Measurements from ENCODE around the gene RGMA. TPM values are rescaled to one million over a fixed set of nuclear protein-coding genes. Genes with fewer than 3 reads are reported as not detected.

Gene RGMA
- total and polyA plus RNA-seq, 12 donors: 0.28 to 9.0 (median 3.3) TPM

- TF ChIP-seq, protein P1, sequence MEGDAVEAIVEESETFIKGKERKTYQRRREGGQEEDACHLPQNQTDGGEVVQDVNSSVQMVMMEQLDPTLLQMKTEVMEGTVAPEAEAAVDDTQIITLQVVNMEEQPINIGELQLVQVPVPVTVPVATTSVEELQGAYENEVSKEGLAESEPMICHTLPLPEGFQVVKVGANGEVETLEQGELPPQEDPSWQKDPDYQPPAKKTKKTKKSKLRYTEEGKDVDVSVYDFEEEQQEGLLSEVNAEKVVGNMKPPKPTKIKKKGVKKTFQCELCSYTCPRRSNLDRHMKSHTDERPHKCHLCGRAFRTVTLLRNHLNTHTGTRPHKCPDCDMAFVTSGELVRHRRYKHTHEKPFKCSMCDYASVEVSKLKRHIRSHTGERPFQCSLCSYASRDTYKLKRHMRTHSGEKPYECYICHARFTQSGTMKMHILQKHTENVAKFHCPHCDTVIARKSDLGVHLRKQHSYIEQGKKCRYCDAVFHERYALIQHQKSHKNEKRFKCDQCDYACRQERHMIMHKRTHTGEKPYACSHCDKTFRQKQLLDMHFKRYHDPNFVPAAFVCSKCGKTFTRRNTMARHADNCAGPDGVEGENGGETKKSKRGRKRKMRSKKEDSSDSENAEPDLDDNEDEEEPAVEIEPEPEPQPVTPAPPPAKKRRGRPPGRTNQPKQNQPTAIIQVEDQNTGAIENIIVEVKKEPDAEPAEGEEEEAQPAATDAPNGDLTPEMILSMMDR (IDR thresholded peaks at IDR 0.05): peak; percentile 60 to 88 (median 74)
- TF ChIP-seq POLR2A (IDR thresholded peaks at IDR 0.05): no peak
- intact Hi-C loops (cut with DNase I): no loop called here
Measured at GRCh38 chr15:93087825-93088199, 1.2 kb downstream of the RGMA start.

DNA sequence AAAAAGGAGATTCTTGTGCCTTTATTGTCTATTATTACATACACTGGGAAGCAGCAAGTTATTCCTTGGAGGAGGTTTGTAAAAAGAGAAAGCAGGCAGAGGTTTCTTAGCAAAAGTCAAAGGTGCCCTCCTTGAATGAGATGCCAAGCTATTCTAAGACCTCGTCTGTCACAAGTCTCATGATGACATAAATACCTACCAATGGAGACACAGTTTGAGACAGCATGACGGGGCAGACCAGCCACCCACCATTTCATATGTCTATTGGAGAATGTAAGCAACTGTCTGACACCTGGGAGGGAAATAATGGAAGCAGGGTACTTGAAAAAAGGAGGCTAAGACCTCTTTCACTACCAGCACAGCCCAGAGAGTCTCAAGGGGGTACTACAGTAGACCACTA is 2.2 kb downstream of the RGMA start:
- Histone ChIP-seq H3K4me1 (replicated peaks in 1 of 2) (peaks cover 4 to 8% of the 10 kb centered on the region in 2 donors), H3K27ac (no peak overlapping the region)
- intact Hi-C loops (cut with DNase I): no loop called here

More at GRCh38 chr15:93087825-93088199, 1.2 kb downstream of the RGMA start:
- peak; percentile 29 to 83 (median 60) for DNase-seq
- Histone ChIP-seq H3K36me3 (replicated peaks in 1 of 2) (no peaks in the 10 kb centered on the region), H3K4me1 (replicated peaks in 1 of 2) (peaks cover 4 to 8% of the 10 kb centered on the region in 2 donors), H3K9me3 (replicated peaks in 1 of 3) (no peaks in the 10 kb centered on the region), H3K27ac (peak overlapping the region in 1 of 5 donors; percentile 15), H3K27me3 (peaks cover 43% of the 10 kb centered on the region), H3K4me3 (peak overlapping the region in 2 of 4 donors; percentile 4 to 45)
- WGBS, 4 donors: 1 to 2% (median 1%) methylated on average over 9 to 14 of the region's 14 CpGs

DNA sequence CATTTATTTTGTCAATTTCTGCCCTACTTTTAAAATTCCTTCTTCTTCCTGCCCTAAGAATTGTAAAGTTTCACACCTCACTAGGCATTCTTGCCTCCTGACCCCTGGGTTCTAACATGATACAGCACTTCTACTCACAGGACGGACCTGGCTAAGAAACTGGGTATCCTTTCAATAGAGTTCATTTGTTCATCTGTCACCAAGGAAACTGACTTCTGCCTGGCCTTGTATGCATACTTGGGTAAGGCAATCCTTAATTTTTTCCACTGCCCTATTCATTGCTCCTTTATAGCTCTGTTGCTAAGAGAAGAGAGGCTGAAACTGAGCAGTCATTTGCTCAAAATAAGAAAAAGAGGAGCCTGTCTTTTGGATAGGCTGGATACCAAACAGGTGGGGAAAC is 3.3 kb downstream of the RGMA start:
- H3K9me3 ChIP-seq (replicated peaks in 1 of 3): no peaks in the 10 kb centered on the region
- no peak overlapping the region for H3K27ac ChIP-seq
- H3K4me3 ChIP-seq: no peak overlapping the region
- TF ChIP-seq POLR2A (IDR thresholded peaks at IDR 0.05): no peak
- TF ChIP-seq, protein P1 (IDR thresholded peaks at IDR 0.05): no peak
- DNase-seq: no peak
- H3K27me3 ChIP-seq: peaks cover 50% of the 10 kb centered on the region
- 60 to 80% (median 68%) methylated on average over 1 of the region's 1 CpG for WGBS, 4 donors
- intact Hi-C loops (cut with DNase I): no loop called here
- peaks cover 4 to 8% of the 10 kb centered on the region in 2 donors for H3K4me1 ChIP-seq (replicated peaks in 1 of 2)
- no peaks in the 10 kb centered on the region for H3K36me3 ChIP-seq (replicated peaks in 1 of 2)

More for the DNA sequence above, 2.2 kb downstream of the RGMA start:
- Histone ChIP-seq H3K36me3 (replicated peaks in 1 of 2) (no peaks in the 10 kb centered on the region), H3K27me3 (peaks cover 49% of the 10 kb centered on the region), H3K4me3 (no peak overlapping the region), H3K9me3 (replicated peaks in 1 of 3) (no peaks in the 10 kb centered on the region)
- no peak for TF ChIP-seq POLR2A (IDR thresholded peaks at IDR 0.05)
- TF ChIP-seq, protein P1 (IDR thresholded peaks at IDR 0.05): no peak
- DNase-seq: no peak
- WGBS, 4 donors: 40 to 55% (median 47%) methylated on average over 2 of the region's 2 CpGs

- Histone ChIP-seq H3K9me3 (replicated peaks in 1 of 3) (no peaks in the 10 kb centered on the region), H3K27ac (no peak overlapping the region), H3K4me1 (replicated peaks in 1 of 2) (no peaks in the 10 kb centered on the region), H3K27me3 (peaks cover 30% of the 10 kb centered on the region), H3K4me3 (no peak overlapping the region), H3K36me3 (replicated peaks in 1 of 2) (no peaks in the 10 kb centered on the region)
- TF ChIP-seq, protein P1 (IDR thresholded peaks at IDR 0.05): no peak
- TF ChIP-seq POLR2A (IDR thresholded peaks at IDR 0.05): no peak
- WGBS, 4 donors: 81 to 95% (median 90%) methylated on average over 3 of the region's 3 CpGs
- intact Hi-C loops (cut with DNase I): no loop called here
- no peak for DNase-seq
Measured at GRCh38 chr15:93082861-93083260, 6.2 kb downstream of the RGMA start.

Measured in adrenal gland (tissue), 12 donors.